WTC11 (cell line): ENCODE data around the gene FKBP11. TPM values are rescaled to one million over a fixed set of nuclear protein-coding genes. Genes with fewer than 3 reads are reported as not detected.
A peak's percentile ranks its signal among the peaks of the same experiment; 100 is the strongest.

ENCODE experiments used
- ATAC-seq: fragments of 200-7000 bp; cut with Tn5 transposase; 2 replicates; pipeline ENCODE4 v1.10.0; 2021; ENCODE audit warnings: mild to moderate bottlenecking, moderate library complexity
- CTCF ChIA-PET: fragments of 300-600 bp; sonication (Branson Sonifier 250); formaldehyde crosslinking; loops from one replicate; lab custom pipeline; 2021; ENCODE audit warnings: antibody characterized with exemption; lab: Charles Lee
- POLR2A ChIA-PET: fragments of 350-600 bp; sonication (Branson Sonifier 250); formaldehyde crosslinking; loops from one replicate; lab custom pipeline; 2021; ENCODE audit warnings: antibody characterized with exemption; lab: Charles Lee
- DNase-seq: peaks from one replicate; pipeline ENCODE4 v3.0.0; 2021; ENCODE audit warnings: low spot score
- H3K27ac Mint-ChIP-seq: 2 replicates; pipeline ENCODE4 v1.8.0; 2021; ENCODE audit warnings: mixed read lengths
- H3K27me3 Mint-ChIP-seq: 2 replicates; pipeline ENCODE4 v1.8.0; 2021; ENCODE audit warnings: low read depth, mild to moderate bottlenecking, moderate library complexity, mixed read lengths
- H3K36me3 Mint-ChIP-seq: 2 replicates; pipeline ENCODE4 v1.8.0; 2021; ENCODE audit warnings: mixed read lengths
- H3K4me1 Mint-ChIP-seq: 2 replicates; pipeline ENCODE4 v1.8.0; 2022; ENCODE audit warnings: mixed read lengths
- H3K4me3 Mint-ChIP-seq: 2 replicates; pipeline ENCODE4 v1.8.0; 2021; ENCODE audit warnings: mild to moderate bottlenecking, moderate library complexity, mixed read lengths
- H3K9me3 Mint-ChIP-seq: 2 replicates; pipeline ENCODE4 v1.8.0; 2021; ENCODE audit warnings: mixed read lengths
- ELF4 ChIP-seq: sonication (generic); formaldehyde crosslinking; IDR thresholded peaks from 2 replicates; pipeline ENCODE4 v1.8.1; 2022; ENCODE audit warnings: low read depth, mild to moderate bottlenecking, moderate library complexity, missing genetic modification reagents
- FOXK1 ChIP-seq: sonication (generic); formaldehyde crosslinking; IDR thresholded peaks from 2 replicates; pipeline ENCODE4 v1.8.0; 2022; ENCODE audit warnings: mild to moderate bottlenecking, moderate library complexity, missing genetic modification reagents
- NFE2L1 ChIP-seq: sonication (generic); formaldehyde crosslinking; IDR thresholded peaks from 2 replicates; pipeline ENCODE4 v1.8.1; 2023; ENCODE audit warnings: missing genetic modification reagents
- RORB ChIP-seq: fragments of 250-450 bp; sonication (Bioruptor Pico); IDR thresholded peaks from 2 replicates; pipeline ENCODE4 v1.9.0; 2021; ENCODE audit warnings: mild to moderate bottlenecking
- ZNF423 ChIP-seq: fragments of 250-450 bp; sonication (Bioruptor Pico); IDR thresholded peaks from 2 replicates; pipeline ENCODE4 v2.1.2; 2022; ENCODE audit warnings: mild to moderate bottlenecking, moderate library complexity
- total RNA-seq: library from RNA; stranded (reverse); gene quantifications from 3 replicates; pipeline ENCODE4 v1.2.3, GENCODE V29; 2021
- TF ChIP-seq, protein P1 (sequence below): sonication (generic); formaldehyde crosslinking; IDR thresholded peaks from 2 replicates; pipeline ENCODE4 v1.8.0; 2022; ENCODE audit warnings: mild to moderate bottlenecking, missing genetic modification reagents
- TF ChIP-seq, protein P2 (sequence below): sonication (generic); formaldehyde crosslinking; IDR thresholded peaks from 2 replicates; pipeline ENCODE4 v1.8.1; 2022; ENCODE audit warnings: mild to moderate bottlenecking, missing genetic modification reagents, moderate library complexity, borderline replicate concordance
- TF ChIP-seq, protein P3 (sequence below): sonication (generic); formaldehyde crosslinking; IDR thresholded peaks from 2 replicates; pipeline ENCODE4 v1.8.1; 2023; ENCODE audit warnings: mild to moderate bottlenecking, moderate library complexity, missing genetic modification reagents
- TF ChIP-seq, protein P4 (sequence below): sonication (generic); formaldehyde crosslinking; IDR thresholded peaks from 2 replicates; pipeline ENCODE4 v1.8.1; 2022; ENCODE audit warnings: missing genetic modification reagents, borderline replicate concordance
- TF ChIP-seq, protein P5 (sequence below): sonication (generic); formaldehyde crosslinking; IDR thresholded peaks from 2 replicates; pipeline ENCODE4 v1.8.1; 2023; ENCODE audit warnings: mild to moderate bottlenecking, missing genetic modification reagents, moderate library complexity
- TF ChIP-seq, protein P6 (sequence below): sonication (generic); formaldehyde crosslinking; IDR thresholded peaks from 2 replicates; pipeline ENCODE4 v1.8.0; 2022; ENCODE audit warnings: mild to moderate bottlenecking, missing genetic modification reagents
- TF ChIP-seq, protein P7 (sequence below): sonication (generic); formaldehyde crosslinking; IDR thresholded peaks from 2 replicates; pipeline ENCODE4 v1.8.0; 2022; ENCODE audit warnings: mild to moderate bottlenecking, missing genetic modification reagents
- TF ChIP-seq, protein P8 (sequence below): sonication (generic); formaldehyde crosslinking; IDR thresholded peaks from 2 replicates; pipeline ENCODE4 v1.8.1; 2023; ENCODE audit warnings: mild to moderate bottlenecking, missing genetic modification reagents
- TF ChIP-seq, protein P9 (sequence below): sonication (generic); formaldehyde crosslinking; IDR thresholded peaks from 2 replicates; pipeline ENCODE4 v1.8.0; 2023; ENCODE audit warnings: missing genetic modification reagents

The FKBP11 gene
- total RNA-seq, 1 experiment from 2014 or later, result 64.5 TPM

DNA sequence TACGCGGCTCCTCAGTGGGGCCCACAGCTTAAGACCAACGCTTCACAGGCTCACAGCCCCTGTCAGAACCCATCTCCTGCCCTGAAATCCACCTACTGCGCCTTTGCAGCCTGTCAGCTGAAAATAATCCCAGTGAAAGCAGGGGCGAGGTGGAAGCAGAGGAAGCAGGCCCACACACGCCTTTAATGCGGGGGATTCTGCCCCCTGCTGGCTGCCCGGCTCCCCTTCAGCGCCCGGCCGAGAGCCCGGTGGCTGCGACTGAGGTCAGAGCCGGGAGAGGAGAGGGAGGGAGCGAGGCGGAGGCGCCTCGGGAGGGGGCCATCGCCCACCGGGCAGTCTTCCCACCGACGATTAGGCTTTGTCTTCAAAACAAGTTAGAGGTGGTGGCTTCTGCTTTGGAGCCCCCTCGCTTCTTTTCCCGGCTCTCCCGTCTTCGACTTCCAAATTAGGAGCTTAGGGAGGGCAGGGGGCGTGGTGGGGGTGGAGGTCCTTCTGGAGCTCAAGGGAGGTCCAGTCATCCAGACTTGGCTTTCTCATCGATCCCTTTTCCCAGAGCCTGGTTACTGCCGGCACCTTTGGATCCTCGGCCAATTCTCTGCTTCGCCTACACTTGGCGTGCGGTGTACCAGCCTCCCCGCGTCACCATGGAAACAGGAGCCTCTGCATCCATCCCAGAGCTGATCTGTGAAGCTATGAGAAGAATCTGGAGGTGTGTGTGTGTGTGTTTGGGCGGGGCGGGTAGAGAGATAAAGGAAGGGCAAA lies 34.5 kb downstream of the FKBP11 start (continued):
- TF ChIP-seq, protein P1, sequence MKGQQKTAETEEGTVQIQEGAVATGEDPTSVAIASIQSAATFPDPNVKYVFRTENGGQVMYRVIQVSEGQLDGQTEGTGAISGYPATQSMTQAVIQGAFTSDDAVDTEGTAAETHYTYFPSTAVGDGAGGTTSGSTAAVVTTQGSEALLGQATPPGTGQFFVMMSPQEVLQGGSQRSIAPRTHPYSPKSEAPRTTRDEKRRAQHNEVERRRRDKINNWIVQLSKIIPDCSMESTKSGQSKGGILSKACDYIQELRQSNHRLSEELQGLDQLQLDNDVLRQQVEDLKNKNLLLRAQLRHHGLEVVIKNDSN, result no peak
- TF ChIP-seq, protein P2, sequence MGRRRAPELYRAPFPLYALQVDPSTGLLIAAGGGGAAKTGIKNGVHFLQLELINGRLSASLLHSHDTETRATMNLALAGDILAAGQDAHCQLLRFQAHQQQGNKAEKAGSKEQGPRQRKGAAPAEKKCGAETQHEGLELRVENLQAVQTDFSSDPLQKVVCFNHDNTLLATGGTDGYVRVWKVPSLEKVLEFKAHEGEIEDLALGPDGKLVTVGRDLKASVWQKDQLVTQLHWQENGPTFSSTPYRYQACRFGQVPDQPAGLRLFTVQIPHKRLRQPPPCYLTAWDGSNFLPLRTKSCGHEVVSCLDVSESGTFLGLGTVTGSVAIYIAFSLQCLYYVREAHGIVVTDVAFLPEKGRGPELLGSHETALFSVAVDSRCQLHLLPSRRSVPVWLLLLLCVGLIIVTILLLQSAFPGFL, result no peak
- TF ChIP-seq, protein P3, sequence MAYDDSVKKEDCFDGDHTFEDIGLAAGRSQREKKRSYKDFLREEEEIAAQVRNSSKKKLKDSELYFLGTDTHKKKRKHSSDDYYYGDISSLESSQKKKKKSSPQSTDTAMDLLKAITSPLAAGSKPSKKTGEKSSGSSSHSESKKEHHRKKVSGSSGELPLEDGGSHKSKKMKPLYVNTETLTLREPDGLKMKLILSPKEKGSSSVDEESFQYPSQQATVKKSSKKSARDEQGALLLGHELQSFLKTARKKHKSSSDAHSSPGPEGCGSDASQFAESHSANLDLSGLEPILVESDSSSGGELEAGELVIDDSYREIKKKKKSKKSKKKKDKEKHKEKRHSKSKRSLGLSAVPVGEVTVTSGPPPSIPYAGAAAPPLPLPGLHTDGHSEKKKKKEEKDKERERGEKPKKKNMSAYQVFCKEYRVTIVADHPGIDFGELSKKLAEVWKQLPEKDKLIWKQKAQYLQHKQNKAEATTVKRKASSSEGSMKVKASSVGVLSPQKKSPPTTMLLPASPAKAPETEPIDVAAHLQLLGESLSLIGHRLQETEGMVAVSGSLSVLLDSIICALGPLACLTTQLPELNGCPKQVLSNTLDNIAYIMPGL (CRISPR knock-in tag), result peak; percentile 65
- TF ChIP-seq RORB (CRISPR knock-in tag), result no peak

DNA sequence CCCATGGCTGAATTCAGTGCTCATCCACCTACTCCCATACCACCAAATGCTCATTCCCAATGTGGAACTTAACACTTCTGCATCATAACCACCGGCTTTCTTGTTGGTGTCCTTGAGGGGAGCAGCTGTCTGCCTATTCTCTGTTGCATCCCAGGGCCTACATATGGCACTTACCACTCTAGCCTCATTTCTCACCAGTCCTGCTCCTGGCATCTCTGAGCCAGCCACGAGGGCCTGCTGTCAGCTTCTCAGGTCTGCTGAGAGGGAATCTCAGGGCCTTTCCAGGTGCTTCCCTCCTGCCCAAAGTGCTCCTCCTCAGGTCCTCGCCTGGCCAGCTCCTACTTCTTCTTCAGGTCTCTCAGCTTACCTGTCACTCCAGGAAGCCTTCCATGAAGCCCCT lies 35.6 kb downstream of the FKBP11 start:
- Mint-ChIP-seq H3K4me1 (peaks cover 7% of the 10 kb centered on the region), H3K4me3 (no peak overlapping the region), H3K9me3 (no peaks in the 10 kb centered on the region), H3K27me3 (peaks cover 26% of the 10 kb centered on the region)
- ChIA-PET CTCF (interaction anchor here (1.6 to 6.8 kb wide), 11 partner anchors 7 to 199 kb away, joined by 4 to 352 read pairs (median 36); partner anchors contain the start of genes DDN, DDX23, FKBP11 and RND1), POLR2A (interaction anchor here (2.6 kb wide), 1 partner anchor 37 kb away, joined by 20 read pairs; the partner anchor contains the start of gene DDX23)
- ATAC-seq, result no peak
- no peak for DNase-seq
- TF ChIP-seq, protein P4, sequence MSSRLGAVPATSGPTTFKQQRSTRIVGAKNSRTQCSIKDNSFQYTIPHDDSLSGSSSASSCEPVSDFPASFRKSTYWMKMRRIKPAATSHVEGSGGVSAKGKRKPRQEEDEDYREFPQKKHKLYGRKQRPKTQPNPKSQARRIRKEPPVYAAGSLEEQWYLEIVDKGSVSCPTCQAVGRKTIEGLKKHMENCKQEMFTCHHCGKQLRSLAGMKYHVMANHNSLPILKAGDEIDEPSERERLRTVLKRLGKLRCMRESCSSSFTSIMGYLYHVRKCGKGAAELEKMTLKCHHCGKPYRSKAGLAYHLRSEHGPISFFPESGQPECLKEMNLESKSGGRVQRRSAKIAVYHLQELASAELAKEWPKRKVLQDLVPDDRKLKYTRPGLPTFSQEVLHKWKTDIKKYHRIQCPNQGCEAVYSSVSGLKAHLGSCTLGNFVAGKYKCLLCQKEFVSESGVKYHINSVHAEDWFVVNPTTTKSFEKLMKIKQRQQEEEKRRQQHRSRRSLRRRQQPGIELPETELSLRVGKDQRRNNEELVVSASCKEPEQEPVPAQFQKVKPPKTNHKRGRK (CRISPR knock-in tag), result no peak
- TF ChIP-seq ELF4 (CRISPR knock-in tag) (no peak), NFE2L1 (no peak), FOXK1 (CRISPR knock-in tag) (no peak), ZNF423 (CRISPR knock-in tag) (no peak)
- TF ChIP-seq, protein P5, sequence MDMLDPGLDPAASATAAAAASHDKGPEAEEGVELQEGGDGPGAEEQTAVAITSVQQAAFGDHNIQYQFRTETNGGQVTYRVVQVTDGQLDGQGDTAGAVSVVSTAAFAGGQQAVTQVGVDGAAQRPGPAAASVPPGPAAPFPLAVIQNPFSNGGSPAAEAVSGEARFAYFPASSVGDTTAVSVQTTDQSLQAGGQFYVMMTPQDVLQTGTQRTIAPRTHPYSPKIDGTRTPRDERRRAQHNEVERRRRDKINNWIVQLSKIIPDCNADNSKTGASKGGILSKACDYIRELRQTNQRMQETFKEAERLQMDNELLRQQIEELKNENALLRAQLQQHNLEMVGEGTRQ, result no peak
- TF ChIP-seq, protein P6, sequence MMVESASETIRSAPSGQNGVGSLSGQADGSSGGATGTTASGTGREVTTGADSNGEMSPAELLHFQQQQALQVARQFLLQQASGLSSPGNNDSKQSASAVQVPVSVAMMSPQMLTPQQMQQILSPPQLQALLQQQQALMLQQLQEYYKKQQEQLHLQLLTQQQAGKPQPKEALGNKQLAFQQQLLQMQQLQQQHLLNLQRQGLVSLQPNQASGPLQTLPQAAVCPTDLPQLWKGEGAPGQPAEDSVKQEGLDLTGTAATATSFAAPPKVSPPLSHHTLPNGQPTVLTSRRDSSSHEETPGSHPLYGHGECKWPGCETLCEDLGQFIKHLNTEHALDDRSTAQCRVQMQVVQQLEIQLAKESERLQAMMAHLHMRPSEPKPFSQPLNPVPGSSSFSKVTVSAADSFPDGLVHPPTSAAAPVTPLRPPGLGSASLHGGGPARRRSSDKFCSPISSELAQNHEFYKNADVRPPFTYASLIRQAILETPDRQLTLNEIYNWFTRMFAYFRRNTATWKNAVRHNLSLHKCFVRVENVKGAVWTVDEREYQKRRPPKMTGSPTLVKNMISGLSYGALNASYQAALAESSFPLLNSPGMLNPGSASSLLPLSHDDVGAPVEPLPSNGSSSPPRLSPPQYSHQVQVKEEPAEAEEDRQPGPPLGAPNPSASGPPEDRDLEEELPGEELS (CRISPR knock-in tag), result no peak
- TF ChIP-seq, protein P7, sequence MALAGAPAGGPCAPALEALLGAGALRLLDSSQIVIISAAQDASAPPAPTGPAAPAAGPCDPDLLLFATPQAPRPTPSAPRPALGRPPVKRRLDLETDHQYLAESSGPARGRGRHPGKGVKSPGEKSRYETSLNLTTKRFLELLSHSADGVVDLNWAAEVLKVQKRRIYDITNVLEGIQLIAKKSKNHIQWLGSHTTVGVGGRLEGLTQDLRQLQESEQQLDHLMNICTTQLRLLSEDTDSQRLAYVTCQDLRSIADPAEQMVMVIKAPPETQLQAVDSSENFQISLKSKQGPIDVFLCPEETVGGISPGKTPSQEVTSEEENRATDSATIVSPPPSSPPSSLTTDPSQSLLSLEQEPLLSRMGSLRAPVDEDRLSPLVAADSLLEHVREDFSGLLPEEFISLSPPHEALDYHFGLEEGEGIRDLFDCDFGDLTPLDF (CRISPR knock-in tag), result no peak
- TF ChIP-seq, protein P8, sequence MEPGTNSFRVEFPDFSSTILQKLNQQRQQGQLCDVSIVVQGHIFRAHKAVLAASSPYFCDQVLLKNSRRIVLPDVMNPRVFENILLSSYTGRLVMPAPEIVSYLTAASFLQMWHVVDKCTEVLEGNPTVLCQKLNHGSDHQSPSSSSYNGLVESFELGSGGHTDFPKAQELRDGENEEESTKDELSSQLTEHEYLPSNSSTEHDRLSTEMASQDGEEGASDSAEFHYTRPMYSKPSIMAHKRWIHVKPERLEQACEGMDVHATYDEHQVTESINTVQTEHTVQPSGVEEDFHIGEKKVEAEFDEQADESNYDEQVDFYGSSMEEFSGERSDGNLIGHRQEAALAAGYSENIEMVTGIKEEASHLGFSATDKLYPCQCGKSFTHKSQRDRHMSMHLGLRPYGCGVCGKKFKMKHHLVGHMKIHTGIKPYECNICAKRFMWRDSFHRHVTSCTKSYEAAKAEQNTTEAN (CRISPR knock-in tag), result no peak
- TF ChIP-seq, protein P9, sequence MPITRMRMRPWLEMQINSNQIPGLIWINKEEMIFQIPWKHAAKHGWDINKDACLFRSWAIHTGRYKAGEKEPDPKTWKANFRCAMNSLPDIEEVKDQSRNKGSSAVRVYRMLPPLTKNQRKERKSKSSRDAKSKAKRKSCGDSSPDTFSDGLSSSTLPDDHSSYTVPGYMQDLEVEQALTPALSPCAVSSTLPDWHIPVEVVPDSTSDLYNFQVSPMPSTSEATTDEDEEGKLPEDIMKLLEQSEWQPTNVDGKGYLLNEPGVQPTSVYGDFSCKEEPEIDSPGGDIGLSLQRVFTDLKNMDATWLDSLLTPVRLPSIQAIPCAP (CRISPR knock-in tag), result no peak
- TF ChIP-seq, all 79 proteins: peak for 0
- Mint-ChIP-seq H3K27ac (no peak overlapping the region), H3K36me3 (no peaks in the 10 kb centered on the region)
